Ishikawa (cell line): ENCODE measurements around the gene CBX2.

Experiments
- CEBPB ChIP-seq: IDR thresholded peaks from 2 replicates; pipeline ENCODE4 v1.6.1; 2012
- CREB1 ChIP-seq: IDR thresholded peaks from 2 replicates; pipeline ENCODE4 v1.6.1; 2012; ENCODE audit warnings: low read depth
- EGR1 ChIP-seq: IDR thresholded peaks from 2 replicates; pipeline ENCODE4 v1.6.1; 2012
- EP300 ChIP-seq: IDR thresholded peaks from 2 replicates; pipeline ENCODE4 v1.6.1; 2012; ENCODE audit warnings: borderline replicate concordance
- FOXM1 ChIP-seq: IDR thresholded peaks from 2 replicates; pipeline ENCODE4 v1.6.1; 2012; ENCODE audit warnings: low read depth, borderline replicate concordance
- MAX ChIP-seq: IDR thresholded peaks from 2 replicates; pipeline ENCODE4 v1.6.1; 2012
- NFIC ChIP-seq: IDR thresholded peaks from 2 replicates; pipeline ENCODE4 v1.6.1; 2012
- RAD21 ChIP-seq: IDR thresholded peaks from 2 replicates; pipeline ENCODE4 v1.6.1; 2012; ENCODE audit warnings: low read depth
- REST ChIP-seq: IDR thresholded peaks from 2 replicates; pipeline ENCODE4 v1.6.1; 2012; ENCODE audit warnings: low read depth, mild to moderate bottlenecking
- TAF1 ChIP-seq: IDR thresholded peaks from 2 replicates; pipeline ENCODE4 v1.6.1; 2012; ENCODE audit warnings: low read depth, mild to moderate bottlenecking
- TCF12 ChIP-seq: IDR thresholded peaks from 2 replicates; pipeline ENCODE4 v1.6.1; 2012; ENCODE audit warnings: low read depth
- TEAD4 ChIP-seq: IDR thresholded peaks from 2 replicates; pipeline ENCODE4 v1.6.1; 2012
- USF1 ChIP-seq: IDR thresholded peaks from 2 replicates; pipeline ENCODE4 v1.6.1; 2012
- YY1 ChIP-seq: IDR thresholded peaks from 2 replicates; pipeline ENCODE4 v1.6.1; 2012; ENCODE audit warnings: low read depth
- ZBTB7A ChIP-seq: IDR thresholded peaks from 2 replicates; pipeline ENCODE4 v1.6.1; 2012; ENCODE audit warnings: low read depth

Gene CBX2

GRCh38 chr17:79730769-79731483 is 47.0 kb upstream of the CBX2 start, which contains the start of gene ENPP7:
Gene ENPP7 (plus strand): TSS chr17:79730943. CDS start chr17:79731140, 197 bp downstream.
- no peak for TF ChIP-seq CREB1
- no peak for TF ChIP-seq NFIC
- no peak for TF ChIP-seq TEAD4
- TF ChIP-seq REST: no peak
- no peak for TF ChIP-seq RAD21
- TF ChIP-seq ZBTB7A: no peak
- no peak for TF ChIP-seq EP300
- TF ChIP-seq MAX: no peak
- TF ChIP-seq TAF1: no peak

- no peak for TF ChIP-seq USF1
- TF ChIP-seq TCF12: no peak
- no peak for TF ChIP-seq CREB1
- no peak for TF ChIP-seq NFIC
- TF ChIP-seq ZBTB7A: no peak
- TF ChIP-seq YY1: no peak
- no peak for TF ChIP-seq REST
- no peak for TF ChIP-seq EGR1
- TF ChIP-seq RAD21: no peak
- TF ChIP-seq TEAD4: no peak
- no peak for TF ChIP-seq CEBPB
- no peak for TF ChIP-seq TAF1
- TF ChIP-seq MAX: no peak
- TF ChIP-seq EP300: no peak
- no peak for TF ChIP-seq FOXM1
These were observed 45.7 kb upstream of the CBX2 start for GRCh38 chr17:79732254-79732653.

GRCh38 chr17:79732804-79733691 is 44.9 kb upstream of the CBX2 start:
- TF ChIP-seq FOXM1 (no peak), USF1 (no peak), TCF12 (no peak), CREB1 (no peak), YY1 (no peak), NFIC (no peak), MAX (no peak), REST (no peak), TEAD4 (no peak), CEBPB (no peak), EP300 (no peak), TAF1 (no peak), ZBTB7A (no peak), EGR1 (no peak), RAD21 (no peak)
